SW480 (cell line): Measurements from ENCODE around the gene SPANXN2.
"Not testable (repeated sequence)": the region's sequence is repeated elsewhere in the genome, so short reads cannot be mapped to it uniquely, and the experiment has no call there.

ENCODE experiments used
- DNase-seq: peaks from one replicate; pipeline ENCODE4 v3.0.0-alpha.2; 2016; ENCODE audit warnings: low spot score

The SPANXN2 gene, protein sequence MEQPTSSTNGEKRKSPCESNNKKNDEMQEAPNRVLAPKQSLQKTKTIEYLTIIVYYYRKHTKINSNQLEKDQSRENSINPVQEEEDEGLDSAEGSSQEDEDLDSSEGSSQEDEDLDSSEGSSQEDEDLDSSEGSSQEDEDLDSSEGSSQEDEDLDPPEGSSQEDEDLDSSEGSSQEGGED

DNA sequence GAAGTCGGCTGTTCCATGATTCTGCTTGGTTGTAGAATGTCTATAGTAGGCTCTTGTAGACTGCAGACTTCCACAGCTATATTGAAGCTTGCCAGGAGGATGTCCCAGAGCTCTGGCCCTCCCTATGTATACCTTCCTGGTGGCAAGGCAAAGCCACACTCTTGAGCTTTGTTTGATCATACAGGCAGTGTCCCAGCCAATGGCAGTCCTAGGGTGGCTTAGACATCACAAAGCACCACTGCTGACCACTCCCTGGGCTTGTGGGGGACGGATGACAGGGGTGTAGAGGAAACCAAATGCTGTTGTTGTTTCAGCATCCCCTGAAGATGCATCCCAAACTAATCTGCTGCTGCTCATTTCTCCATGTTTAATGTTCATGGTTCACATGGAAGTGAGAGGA lies at the start of gene SPANXN2:
SPANXN2 (minus strand) TSS at position 101 of the 400 bp plus-strand sequence; CDS start at position 17, 84 bp downstream.
- DNase-seq: not testable (repeated sequence)

DNA sequence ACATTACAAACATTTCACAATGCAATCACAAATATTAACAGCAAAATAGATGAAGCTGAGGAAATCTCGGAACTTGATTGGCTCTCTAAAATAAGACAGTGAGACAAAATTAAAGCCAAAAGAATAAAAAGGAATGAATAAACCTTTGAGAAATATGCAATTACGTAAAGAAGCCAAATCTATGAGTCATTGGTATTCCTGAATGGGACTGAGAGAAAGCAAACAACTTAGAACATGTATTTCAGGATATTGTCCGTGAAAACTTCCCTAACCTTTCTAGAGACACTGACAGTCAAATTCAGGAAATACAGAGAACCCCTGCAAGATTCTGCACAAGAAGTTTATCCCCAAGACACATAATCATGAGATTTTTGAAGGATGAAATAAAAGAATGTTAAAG lies 48.4 kb upstream of the SPANXN2 start:
- DNase-seq: no peak

DNA sequence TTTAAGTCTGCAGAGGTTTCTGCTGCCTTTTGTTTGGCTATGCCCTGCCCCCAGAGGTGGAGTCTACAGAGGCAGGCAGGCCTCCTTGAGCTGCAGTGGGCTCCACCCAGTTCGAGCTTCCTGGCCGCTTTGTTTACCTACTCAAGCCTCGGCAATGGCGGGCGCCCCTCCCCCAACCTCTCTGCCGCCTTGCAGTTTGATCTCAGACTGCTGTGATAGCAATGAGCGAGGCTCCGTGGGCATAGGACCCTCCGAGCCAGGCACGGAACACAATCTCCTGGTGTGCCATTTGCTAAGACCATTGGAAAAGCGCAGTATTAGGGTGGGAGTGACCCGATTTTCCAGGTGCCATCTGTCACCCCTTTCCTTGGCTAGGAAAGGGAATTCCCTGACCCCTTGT lies 47.2 kb upstream of the SPANXN2 start:
- DNase-seq: not testable (repeated sequence)

DNA sequence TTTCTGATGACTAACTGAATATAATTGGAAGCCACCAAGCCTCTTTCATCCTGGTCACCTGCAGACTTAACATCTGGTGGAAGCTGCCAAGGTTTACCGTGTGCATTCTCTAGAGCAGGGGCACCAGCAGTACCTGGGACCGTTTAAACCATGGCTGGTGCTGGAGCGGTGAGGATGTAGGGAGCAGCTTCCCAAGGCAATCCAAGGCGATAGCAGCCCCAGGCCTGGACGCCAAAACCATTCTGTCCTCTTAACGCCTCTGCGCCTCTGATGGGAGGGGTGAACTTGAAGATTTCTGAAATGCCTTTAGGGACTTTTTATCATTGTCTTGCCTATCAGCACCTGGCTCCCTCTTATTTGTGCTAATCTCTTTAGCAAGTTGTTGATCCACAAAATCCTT lies 37.3 kb upstream of the SPANXN2 start:
- no peak for DNase-seq

DNA sequence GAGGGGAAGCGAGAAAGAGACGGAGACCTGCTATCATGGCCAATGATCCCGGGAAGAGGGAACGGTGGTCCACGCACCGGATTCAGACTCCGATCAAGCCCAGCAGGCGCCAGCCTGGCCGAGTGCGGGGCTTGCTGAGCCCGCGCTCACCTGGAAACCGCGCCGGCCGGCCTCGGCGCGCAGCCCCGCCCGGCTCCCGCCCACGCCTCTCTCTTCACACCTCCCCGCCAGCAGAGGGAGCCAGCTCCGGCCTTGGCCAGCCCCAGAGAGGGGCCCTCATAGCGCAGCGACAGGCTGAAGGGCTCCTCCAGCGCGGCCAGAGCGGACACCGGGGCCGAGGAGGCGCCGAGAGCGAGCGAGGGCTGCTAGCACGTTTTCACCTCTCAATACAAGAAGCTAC lies 36.8 kb upstream of the SPANXN2 start:
- DNase-seq: no peak

DNA sequence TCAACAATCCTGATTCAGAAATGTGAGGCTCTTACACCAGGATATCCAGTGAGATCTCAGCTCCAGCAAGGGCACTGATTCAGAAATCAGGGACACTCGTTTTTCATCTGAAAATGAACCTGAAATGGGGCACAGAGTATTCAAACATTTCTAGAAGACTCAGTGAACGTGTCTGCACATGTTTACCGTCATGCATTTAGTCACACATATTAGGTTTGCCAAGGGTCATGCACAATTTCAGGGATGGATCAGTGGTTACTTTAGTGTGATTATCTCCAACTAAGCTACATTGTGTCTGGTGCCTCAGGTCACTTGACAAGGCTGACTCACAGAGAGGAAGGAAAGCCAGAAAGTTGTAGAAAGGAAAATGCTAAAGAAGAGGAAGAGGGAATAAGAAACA lies 33.6 kb upstream of the SPANXN2 start:
- no peak for DNase-seq

DNA sequence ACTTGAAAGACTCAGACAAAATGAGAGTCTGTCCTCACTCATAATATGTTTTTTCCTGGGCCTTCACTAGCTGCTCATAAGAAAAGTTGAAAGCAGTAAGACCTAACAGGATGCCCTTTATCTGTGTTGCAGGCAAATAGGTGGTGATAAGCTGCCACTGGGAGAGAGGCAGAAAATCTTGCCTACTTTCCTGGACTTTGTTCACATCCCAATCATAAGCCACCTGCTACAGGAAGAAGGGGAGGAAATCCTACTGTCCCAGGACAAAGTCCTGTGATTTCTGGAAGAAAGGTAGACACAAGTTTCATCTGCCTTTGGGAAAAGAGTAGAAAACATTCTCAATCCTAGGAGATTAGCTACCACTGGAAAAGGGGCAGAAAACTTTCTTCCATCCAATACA lies 13.3 kb upstream of the SPANXN2 start:
- DNase-seq: no peak

DNA sequence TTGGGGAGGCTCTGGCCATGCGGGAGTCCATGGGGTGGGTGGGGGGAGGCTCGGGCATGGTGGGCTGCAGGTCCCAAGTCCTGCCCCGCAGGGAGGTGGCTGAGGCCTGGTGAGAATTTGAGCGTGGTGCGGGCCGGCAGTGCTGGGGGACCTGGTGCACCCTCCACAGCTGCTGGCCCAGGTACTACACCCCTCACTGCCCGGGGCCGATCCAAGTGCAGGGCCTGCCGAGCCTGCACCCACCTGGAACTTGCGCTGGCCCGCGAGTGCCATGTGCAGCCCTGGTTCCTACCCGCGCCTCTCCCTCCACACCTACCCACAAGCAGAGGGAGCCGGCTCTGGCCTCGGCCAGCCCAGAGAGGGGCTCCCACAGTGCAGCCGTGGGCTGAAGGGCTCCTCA lies 5.7 kb upstream of the SPANXN2 start:
- no peak for DNase-seq

DNA sequence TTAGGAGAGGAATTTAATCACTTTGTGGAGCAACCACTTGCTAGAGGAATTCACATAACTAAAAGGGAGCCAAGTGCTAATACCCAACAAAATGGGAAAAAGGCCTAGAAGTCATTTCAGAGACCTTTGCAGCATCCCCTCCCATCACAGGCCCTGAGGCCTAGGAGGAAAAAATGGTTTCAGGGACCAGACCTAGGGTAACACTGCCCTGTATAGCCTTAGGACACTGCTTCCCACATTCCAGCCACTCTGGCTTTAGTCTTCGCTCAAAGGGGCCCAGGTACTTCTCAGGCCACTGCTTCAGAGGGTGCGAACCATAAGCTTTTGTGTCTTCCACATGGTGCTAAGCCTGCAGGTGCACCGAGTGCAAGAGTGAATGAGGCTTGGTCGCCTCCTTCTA lies 19.1 kb downstream of the SPANXN2 start:
- no peak for DNase-seq

DNA sequence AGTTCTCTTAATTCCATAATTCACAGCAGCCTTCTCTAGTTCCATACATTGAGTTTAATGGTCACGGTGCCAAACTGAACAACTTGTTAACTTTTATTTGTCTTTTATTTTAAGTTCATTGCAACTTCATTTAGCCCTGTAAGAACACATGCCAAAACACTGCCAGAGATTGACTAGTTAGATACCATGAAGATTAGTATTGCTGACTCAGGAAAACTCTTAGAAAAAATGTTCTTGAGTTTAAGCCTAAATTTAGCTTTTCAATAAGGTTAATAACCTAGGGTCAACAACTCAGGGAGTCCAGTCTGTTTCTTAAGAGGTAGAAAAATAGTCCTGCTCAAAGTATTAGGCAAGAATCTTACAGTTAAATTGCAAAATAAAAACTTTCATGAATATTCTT lies 25.7 kb downstream of the SPANXN2 start:
- DNase-seq: no peak

DNA sequence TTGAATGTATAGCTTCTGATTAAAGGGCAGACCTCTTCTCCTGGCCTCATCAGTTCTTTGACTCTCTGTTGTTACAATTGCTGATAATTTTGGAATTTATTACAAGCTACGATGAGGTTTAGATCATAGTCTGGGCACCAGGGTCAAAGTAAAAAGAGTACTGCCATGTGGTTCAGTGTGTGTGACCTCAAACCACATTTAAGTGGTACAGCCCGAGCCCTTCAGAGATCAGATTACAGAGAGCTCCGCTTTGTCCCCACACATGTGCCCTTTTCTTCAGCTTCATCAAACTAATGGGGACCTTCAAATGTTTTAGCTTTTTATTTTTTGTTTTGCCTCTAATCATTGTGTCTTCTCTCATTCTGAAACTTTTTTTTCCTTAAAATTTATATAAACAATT lies 37.1 kb downstream of the SPANXN2 start:
- peak; percentile 41 for DNase-seq

DNA sequence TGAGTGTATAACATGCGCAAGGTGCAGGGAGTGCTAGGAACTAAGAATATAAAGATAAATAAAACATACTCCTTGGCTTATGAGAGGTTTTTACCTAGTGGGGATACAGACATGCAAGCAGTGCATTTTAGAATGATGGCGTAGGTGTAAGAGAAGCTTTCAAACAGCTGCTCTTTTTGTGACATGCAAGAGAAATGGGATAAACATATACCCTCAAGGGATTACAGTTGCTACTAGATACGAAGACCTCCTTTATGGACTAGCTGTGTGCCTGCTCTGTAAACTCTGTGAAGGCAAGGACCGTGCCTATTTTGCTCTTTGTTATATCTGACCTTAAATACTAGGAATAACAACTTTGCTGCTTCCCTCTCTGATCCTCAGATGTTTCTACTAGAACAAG lies 45.6 kb downstream of the SPANXN2 start:
- DNase-seq: no peak

DNA sequence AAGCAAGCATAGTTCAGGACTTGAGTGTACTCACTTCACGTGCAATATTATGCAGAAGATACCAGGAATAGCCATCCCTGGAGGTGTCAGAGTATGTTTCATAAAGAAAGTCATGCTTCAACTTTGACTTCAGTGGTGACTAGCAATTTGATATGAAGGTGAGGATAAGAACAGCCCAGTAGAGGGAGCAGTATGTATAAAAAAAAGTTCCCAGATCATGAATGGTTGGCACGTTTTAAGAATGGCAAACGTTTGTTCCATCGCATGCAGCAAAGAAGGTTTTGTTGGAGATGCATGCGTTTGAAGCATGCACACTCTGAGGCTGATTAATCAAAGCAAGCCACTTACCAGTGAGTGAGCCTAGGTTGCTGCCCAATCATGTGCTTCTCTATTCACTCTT lies 51.2 kb downstream of the SPANXN2 start:
- DNase-seq: peak; percentile 18

DNA sequence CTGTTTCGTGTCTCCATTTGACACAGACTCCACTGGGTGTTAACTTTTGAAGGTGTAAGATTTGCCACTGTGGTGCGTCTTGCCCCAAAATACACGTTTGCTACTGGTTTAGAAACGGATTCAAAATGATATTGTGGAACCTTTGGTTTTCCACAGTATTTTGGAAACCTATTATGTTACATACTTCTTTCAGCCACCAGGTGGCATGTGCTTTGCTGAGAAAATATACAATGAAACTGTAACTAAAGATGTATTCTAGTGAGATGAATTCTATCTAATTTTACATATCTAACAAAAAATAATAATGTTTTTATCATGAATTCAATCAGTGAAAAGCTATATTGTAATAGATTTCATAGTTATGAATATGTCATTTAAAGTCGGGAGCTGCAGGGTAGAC lies 56.2 kb downstream of the SPANXN2 start:
- peak; percentile 17 for DNase-seq

DNA sequence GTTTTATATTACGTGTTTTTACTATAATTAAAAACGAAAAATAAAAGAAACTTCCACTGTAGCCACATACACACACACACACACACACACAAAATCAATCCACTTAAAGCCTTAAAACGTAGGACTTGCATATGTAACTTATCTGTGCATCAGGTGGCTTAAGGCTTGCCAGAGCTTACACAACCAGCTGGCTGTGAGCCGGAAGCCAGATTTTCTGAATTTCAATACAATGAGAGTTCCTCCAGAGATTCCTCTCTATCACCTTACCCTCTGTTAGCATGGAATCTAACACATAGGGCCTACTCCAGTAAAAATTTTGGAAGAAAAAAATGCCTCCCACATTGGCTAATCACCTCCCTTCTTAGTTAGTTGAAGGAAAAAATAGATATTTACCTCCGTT lies 56.8 kb downstream of the SPANXN2 start:
- no peak for DNase-seq
